ENCODE results near the gene CDYL2.
"Not testable (repeated sequence)": the region's sequence is repeated elsewhere in the genome, so short reads cannot be mapped to it uniquely, and the experiment has no call there.

The CDYL2 gene

GRCh38 chr16:80666378-80667250 lies 137.8 kb downstream of the CDYL2 start:
- DNase-seq, result peak; percentile 65 to 86

- DNase-seq, result no peak
Measured at GRCh38 chr16:80665356-80665755, 139.0 kb downstream of the CDYL2 start.

GRCh38 chr16:80664786-80665185 lies 139.6 kb downstream of the CDYL2 start:
- DNase-seq, result no peak

- DNase-seq, result peak; percentile 97 to 98
Measured at GRCh38 chr16:80664226-80664625, 140.2 kb downstream of the CDYL2 start.

- no peak for DNase-seq
Measured at GRCh38 chr16:80663078-80663477, 141.3 kb downstream of the CDYL2 start.

- DNase-seq, result no peak
Measured at GRCh38 chr16:80659865-80660264, 144.5 kb downstream of the CDYL2 start.

GRCh38 chr16:80656711-80657150 lies 147.7 kb downstream of the CDYL2 start:
- DNase-seq, result no peak

- no peak for DNase-seq
Measured at GRCh38 chr16:80656161-80656560, 148.2 kb downstream of the CDYL2 start.

- DNase-seq, result no peak
Measured at GRCh38 chr16:80655751-80656150, 148.6 kb downstream of the CDYL2 start.

GRCh38 chr16:80654094-80654862 lies 150.1 kb downstream of the CDYL2 start:
- DNase-seq, result no peak

- no peak for DNase-seq
Measured at GRCh38 chr16:80652441-80652840, 152.0 kb downstream of the CDYL2 start.

GRCh38 chr16:80650281-80650680 lies 154.1 kb downstream of the CDYL2 start:
- DNase-seq, result not testable (repeated sequence)

GRCh38 chr16:80640316-80640715 lies 164.1 kb downstream of the CDYL2 start:
- no peak for DNase-seq

- DNase-seq, result no peak
Measured at GRCh38 chr16:80639636-80640035, 164.8 kb downstream of the CDYL2 start.

- DNase-seq, result no peak
Measured at GRCh38 chr16:80637621-80638020, 166.8 kb downstream of the CDYL2 start.

- DNase-seq, result no peak
Measured at GRCh38 chr16:80631581-80631980, 172.8 kb downstream of the CDYL2 start.

- DNase-seq, result no peak
Measured at GRCh38 chr16:80628254-80628653, 176.1 kb downstream of the CDYL2 start.

GRCh38 chr16:80627108-80627507 lies 177.3 kb downstream of the CDYL2 start:
- DNase-seq, result no peak

- DNase-seq, result no peak
Measured at GRCh38 chr16:80623376-80623775, 181.0 kb downstream of the CDYL2 start.

- no peak for DNase-seq
Measured at GRCh38 chr16:80622007-80622406, 182.4 kb downstream of the CDYL2 start.

- no peak for DNase-seq
Measured at GRCh38 chr16:80620736-80621605, 183.4 kb downstream of the CDYL2 start.

GRCh38 chr16:80619824-80620223 lies 184.6 kb downstream of the CDYL2 start:
- no peak for DNase-seq
